Measurements from ENCODE around the gene CALB2. TPM values are rescaled to one million over a fixed set of nuclear protein-coding genes. Genes with fewer than 3 reads are reported as not detected.

The CALB2 gene
- polyA plus RNA-seq, 4 donors, result 0.67 to 1.4 (median 0.78) TPM

DNA sequence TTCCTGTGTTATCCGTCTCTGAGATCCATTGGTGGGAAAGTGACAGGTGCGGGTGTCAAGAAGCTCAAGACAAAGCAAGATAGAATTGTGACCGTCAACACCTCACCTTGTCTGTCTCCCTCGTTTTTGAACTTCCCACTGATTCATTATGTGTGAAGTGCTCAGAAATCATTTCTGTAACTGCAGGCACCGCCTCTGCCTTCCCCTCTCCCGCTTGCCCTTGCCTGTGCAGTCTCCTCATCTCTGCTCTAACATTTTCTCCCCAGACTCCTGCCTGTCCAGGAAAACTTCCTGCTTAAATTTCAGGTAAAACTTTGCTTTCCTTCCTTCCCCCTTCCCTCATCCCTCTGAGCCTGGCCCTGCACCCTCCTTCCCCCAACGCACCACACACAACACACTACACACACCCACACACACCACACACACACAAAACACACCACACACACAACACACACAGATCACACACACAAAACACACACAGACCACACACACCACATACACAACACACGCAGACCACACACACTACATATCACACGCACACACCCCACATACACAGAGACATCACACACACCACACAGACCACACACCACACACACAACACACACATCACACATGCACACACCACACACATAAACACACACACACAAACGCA, 25.7 kb downstream of the CALB2 start:
- no peak for DNase-seq (ENCODE audit: low read depth in 4 of 4, low spot score in 3 of 4)

DNA sequence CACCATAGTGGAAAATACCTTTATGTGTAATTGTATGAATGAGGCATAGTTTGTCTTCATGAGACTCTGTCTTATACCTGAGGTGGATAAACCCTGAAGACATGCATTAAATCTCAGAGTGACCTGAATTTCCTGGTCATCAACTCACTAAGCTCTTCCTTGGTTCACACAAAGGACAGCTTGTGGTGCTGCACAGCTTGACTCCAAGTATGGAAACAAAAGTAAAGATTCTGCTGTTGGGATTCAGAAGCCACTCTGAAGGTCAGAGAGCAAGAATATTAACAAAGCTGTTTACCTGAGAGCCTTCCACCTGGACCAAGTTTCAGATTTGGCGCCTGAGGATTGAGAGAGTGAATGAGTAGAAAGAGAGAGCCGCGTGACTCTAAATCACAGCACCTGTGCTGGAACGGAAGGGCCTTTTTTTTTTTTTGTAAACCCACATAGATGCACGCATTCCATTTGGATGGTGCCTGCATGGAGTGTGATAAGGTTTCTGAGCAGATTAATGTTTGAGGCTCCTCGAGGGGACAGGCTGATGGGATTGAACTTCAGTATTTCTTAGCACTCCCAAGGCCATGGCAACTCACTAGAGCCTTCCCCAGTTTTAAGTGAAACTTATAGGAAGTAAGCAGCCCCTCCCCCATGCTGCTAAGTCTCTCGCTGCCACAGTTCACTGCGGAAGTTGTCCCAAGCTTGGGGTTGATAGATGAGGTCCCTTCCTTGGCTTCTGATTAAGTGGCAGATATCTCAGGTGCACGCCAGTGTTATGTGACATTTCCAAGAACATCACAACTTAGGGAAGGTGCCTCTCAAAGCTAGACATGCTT, 28.7 kb downstream of the CALB2 start:
- no peak for DNase-seq (ENCODE audit: low read depth in 4 of 4, low spot score in 3 of 4)

DNA sequence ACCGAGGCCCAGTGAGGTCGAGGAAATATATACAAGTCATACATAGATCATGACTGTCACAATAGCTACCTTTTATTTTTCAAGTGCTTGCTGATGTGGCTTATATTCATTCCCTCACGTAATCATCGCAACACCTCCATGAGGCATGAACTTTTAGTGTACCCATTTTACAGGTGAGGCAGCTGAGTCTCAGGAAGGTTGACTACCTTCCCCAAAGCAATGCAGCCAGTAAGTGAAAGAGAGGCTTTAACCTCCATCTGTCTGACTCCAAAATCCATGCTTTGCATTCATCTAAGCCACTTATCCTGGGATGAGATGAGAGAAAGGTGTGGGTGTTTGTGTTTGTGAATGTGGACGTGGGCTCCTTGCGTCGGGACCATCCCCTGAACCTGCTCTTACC, 30.8 kb downstream of the CALB2 start:
- no peak for DNase-seq (ENCODE audit: low read depth in 4 of 4, low spot score in 3 of 4)

DNA sequence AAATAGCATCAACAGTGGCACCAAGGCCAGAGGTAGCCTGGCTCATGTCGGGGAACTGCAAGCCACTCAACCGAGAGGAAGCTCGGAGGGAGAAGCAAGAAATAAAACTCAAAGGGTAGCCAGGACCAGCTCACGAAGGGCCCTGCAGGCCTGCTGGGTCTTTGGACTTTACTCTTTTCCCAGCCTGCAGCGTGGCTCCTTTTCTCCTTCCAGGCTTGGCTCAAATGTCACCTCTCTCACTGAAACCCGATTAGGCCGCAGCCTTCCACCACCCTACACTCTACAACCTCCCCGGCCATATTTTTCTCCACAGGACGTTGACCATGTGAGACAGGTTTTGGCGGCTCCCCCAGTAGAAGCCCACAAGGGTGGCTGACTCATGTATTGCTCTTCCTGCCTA, 38.1 kb downstream of the CALB2 start:
- no peak for DNase-seq (ENCODE audit: low read depth in 4 of 4, low spot score in 3 of 4)

DNA sequence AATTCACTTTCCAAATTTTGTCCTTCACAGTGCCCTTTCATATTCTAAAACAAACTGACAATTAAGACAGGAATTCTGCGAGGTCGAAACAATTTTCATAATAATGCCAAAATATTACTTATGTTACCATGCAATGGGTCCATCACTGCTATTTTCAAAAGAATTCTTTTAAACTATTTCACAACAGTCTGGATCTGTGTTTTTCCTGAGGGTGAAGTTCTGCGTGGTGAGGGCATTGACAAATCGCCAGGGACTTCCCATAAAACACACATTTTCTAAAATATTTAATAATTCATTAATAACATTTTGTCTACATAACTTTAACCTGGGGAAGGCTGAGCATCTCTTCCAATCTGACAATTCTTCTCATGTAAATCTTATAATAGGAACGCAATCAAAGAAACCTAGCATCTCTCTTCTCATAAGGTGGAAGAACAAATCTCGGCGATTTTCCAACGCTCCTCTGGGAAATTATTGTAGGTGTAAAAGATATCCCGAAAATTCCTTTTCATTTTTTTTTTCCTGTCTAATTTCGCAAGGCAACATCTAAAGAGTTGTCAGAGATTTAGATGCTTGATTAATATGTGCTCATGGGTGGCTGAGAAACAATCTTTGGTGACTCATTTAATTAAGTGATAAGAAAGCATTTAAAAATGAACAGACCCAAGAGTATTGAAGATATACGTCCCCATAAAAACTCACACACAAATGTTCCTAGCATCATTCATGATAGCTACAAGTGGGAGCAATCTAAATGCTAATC, 41.5 kb downstream of the CALB2 start:
- DNase-seq (ENCODE audit: low read depth in 4 of 4, low spot score in 3 of 4), result no peak

DNA sequence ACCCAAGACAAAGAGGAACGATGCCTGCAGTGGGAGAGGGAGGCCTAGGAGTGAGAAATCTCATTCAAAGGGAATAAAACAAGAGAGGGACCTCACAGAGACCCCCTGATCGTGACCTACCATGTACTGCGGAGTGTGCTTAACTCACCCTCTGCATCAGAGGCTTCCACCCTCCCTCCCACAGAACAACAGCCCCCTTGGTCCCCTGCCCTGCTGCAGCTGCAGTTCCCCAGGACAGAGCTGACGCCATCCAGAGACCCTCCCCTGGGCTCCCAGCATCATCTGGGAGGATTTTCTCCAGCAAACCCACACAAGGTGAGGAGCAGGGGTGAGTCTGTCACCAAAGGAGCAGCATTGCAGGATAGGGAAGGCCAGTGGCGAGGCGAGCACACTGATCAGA, 43.5 kb downstream of the CALB2 start:
- no peak for DNase-seq (ENCODE audit: low read depth in 4 of 4, low spot score in 3 of 4)

DNA sequence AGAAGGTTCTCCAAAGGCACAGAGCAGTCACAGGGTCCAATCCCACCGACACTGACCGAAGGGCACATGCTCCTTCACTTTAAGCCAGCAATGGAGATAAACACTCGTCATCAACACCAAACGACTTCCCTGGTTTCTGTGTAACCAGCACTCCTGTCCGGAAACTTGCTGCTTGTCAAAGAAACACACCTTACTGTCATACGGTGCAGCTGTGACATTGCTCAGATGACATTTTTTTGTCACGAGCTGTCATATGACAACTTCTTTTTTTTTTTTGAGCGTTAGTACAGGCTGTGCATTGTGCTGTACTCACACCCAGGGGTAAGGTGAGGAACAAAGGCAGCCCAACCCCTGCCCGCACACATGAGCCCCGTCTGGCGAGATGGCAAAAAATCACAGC, 44.2 kb downstream of the CALB2 start:
- DNase-seq (ENCODE audit: low read depth in 4 of 4, low spot score in 3 of 4), result no peak

DNA sequence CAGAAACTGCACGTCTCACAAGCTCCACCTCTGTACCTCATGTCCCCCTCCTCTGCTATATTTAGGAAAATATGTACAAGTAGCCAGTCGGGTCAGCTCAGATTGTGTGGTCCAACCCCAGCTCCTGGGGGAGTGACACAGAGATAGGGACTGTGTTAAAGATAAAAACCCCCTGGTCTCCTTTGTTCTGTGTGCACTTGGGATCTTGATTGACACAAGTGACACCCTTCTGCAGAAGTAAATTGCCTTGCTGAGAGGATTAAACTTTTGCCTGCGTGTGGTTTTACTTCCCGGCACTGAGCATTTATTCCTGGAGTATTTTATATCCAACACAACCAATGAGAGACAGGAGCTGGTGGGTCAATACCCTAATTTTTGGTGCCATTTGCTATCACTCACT, 45.8 kb downstream of the CALB2 start:
- DNase-seq (ENCODE audit: low read depth in 4 of 4, low spot score in 3 of 4), result no peak

DNA sequence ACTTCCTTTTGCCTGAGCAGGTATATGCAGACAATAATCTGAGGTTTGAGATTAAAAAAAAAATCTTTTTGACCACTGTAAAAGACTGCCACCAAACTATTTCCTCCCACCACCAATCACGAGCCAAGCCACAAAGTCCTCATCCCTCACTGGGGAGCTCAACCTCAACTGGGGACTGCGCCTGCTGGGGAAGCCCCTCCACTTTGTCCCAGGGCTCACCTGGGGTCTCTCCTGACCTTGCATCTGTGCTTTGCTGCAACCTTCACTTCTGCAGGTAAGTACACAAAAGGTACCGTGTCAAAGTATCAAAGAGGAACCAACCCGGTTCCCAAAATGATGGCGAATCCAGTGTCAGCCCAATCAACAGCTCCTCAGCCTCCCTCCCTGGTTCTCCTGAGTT, 47.8 kb downstream of the CALB2 start:
- DNase-seq (ENCODE audit: low read depth in 4 of 4, low spot score in 3 of 4), result no peak

DNA sequence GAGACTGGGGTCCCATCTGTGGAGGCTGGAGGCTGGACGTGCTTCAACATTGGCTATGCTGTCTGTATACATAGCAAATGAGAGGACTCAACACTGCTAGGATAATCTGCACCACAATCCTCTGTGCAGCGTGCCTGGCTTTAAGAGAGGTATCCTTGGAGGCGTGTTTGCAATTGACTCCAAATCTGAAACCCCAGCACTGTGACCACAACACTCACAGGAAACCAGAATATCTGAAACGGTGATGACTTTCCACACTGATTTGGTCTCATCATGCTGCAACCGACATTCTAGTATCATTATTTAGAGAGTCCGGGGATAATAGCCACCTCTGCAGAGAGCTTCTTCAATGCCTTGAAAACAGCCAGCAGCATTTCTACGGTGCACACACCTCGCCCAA, 48.2 kb downstream of the CALB2 start:
- DNase-seq (ENCODE audit: low read depth in 4 of 4, low spot score in 3 of 4), result no peak

DNA sequence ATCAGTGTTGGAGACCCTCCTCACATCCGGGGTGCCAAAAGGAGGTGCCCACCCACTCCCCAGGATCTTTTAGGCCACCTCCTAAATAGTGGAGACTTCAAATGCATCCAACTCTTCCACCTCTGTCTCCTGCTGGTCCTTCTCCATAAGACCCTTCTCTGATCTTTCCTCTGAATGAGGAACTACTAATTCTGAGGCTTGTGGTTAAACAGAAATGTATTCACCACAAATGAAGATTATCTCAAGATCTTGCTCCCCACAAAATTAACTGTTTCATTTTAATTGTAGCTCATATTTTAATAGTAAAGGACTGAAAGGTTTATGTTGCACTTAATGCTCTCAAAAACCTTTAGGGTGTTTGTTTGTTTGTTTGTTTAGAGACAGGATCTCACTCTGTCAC, 49.2 kb downstream of the CALB2 start:
- DNase-seq (ENCODE audit: low read depth in 4 of 4, low spot score in 3 of 4), result no peak

DNA sequence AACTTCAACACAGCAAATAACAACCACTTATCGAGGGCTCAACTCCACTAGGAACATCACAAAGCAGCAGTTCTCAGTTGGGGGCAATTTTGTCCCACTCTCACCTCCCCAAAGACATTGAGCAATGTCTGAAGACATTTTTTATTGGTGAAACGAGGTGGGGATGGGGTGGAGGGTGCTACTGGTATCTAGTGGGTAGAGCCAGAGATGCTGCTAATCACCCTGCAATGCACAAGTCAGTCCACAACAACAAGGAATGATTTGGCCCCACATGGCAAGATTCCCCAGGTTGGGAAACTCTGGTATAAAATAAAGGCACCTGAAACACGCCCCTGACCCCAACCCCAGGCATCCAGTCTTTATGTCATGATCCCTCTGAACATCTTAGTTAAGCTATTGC, 50.0 kb downstream of the CALB2 start:
- DNase-seq (ENCODE audit: low read depth in 4 of 4, low spot score in 3 of 4), result no peak

DNA sequence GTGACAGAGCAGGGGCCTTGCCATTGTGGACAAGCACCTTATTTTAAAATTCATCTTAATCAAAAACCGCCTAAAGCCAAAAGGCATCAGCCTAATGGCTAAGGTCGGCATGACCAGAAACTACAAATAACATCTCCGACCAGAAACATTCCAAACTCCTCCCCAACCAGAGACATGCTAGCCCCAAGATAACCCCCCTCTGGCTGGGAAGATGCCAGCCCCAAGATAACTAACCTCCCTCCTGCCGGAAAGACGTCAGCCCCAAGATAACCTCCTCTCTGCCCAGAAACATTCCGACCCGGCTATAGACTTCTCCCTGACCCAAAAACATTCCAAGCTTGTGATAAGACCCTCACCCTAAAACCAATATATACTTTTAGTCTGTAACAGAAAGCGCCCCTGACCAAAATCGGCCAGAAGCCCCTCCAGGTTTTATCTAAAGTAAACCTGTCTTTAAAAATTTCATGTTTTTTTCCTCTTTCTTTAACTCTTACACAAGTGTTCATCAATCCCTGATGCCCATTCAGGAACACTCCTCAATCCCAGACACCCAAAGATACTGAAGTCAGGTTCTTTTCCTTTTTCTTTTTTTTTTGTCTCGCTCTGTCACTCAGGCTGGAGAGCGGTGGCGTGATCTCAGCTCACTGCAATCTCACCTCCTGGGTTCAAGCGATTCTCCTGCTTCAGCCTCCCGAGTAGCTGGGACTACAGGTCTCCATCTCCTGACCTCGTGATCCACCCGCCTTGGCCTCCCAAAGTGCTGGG, 50.7 kb downstream of the CALB2 start:
- DNase-seq (ENCODE audit: low read depth in 4 of 4, low spot score in 3 of 4), result no peak

DNA sequence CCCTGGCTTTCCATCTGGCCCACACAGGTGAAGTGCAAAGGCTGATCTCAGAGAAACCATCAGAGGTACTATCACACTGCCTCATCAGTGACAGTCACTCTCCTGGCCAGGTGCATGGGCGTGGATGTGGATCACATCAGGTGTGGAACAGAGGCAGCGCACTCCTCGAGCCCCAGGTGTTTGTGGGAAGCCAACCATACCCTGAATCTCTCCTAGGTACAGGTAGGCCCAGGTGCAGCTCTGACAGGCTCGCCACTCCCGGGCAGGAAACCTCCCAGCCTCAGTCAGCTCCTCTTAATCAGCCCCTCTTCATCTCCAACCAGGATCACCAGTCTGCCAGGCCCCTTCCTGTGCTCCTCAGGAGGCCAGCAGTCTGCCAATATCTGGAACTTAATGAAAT, 51.6 kb downstream of the CALB2 start:
- DNase-seq (ENCODE audit: low read depth in 4 of 4, low spot score in 3 of 4), result no peak

DNA sequence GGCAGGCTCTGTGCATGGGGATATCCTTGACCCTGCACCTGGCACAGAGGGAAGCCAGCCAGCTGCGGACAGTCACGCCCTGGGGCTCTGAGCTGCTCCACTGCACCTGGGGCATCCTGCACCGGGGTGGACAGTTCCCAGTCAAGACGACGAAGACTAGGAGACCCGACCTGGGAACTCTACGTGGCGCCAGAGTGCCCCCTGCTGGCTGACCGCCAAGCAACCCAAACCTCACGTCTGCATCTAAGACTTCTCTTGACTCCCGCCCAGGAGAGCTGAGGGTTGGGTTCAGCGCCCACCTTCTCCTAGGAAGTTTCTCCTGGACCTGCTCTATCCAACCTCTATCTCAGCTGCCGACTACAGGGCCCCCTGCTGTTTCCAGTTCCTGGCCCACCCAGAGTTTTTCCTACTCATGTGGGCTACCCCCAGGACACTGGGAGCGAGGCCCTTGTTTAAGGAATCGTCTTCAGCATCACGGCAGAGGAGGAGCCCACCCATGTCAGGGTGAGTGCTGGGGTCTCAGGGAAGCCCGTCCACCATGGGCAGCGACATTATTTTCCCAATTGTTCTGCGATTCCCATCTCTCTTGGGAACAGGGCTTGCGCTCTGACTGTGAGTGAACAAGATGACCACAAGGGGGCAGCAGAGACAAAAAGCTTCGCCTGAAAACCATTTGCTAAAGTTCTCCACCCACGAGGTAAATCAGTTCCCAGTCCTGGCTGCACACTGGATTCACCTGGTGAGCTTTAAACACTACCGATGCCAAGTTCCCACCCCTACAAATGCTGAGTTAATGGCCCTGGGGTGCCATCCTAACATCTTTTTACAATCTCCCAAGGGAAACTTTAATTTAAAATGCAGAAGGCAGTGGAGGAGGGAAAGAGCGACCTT, 54.0 kb downstream of the CALB2 start:
- DNase-seq (ENCODE audit: low read depth in 4 of 4, low spot score in 3 of 4), result peak; percentile 64 to 71 (median 64)

DNA sequence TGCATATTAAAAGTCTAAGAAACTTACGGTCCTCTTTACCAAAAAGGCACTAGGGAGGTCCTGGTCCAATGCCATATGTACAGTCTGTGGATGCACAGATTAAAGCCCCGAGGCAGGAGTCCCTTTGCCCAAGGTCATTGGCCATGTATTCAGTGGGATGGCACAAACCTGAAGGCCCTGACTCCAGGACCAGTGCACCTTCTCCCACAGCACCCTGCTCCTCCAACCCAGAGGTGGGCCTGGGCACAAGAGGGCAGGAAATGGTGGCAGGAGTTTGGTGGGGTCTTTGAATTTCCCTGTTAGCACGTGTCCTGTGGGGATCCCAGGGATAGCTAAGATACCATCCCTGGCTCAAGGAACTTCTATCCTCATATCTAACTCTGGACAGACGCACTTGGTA, 54.8 kb downstream of the CALB2 start:
- no peak for DNase-seq (ENCODE audit: low read depth in 4 of 4, low spot score in 3 of 4)

DNA sequence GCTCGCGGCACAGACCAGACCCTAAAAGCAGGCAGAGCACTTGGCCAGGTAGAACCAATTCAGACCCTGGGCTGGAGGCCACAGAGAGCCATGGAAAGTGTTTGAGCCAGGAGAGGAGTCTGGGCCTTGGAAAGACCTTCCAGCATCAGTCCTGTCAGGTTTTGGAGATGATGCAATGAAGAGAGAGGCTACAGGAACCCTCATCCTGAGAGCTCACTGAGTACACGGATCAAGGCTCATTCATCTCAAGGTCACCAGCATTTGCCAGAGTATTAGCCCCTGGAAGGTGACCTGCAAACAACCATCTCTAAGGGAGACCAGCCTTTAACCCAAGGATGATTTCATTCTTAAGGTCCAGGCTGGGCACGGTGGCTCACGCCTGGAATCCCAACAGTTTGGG, 55.5 kb downstream of the CALB2 start:
- DNase-seq (ENCODE audit: low read depth in 4 of 4, low spot score in 3 of 4), result no peak

DNA sequence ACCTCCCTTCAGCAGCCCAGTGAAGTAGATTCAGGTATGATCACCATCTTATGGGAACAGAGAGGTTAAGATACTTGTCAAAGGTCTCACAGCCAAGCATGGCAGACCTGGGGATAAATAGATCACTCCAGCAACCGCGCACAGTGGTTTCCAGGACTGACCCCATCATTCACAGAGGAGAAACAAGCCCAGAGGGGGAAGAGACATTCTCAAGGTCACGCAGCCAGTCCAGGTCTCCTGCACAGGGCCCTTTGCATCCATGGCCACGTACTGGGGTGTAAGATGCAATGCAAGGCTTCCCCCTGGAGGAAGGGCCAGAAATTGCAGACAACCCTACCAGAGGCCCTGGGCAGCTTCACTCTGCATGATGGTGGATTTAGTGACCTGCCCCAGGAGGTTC, 63.4 kb downstream of the CALB2 start:
- no peak for DNase-seq (ENCODE audit: low read depth in 4 of 4, low spot score in 3 of 4)

DNA sequence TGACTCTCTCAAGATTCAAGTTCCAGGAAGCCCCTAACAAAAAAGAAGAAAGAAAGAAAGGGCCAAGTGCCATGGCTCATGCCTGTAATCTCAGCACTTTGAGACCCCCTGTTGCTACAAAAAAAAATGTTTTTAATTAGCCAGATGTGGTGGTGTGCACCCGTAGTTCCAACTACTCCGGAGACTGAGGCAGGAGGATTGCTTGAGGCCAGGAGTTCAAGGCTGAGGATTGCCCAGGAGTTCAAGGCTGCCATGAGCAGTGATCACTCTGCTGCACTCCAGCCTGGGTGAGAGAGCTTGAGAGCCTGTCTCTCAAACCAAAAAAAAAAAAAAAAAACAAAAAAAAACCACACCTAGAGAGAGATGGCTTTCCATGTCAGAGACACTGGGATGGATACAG, 64.5 kb downstream of the CALB2 start:
- no peak for DNase-seq (ENCODE audit: low read depth in 4 of 4, low spot score in 3 of 4)

DNA sequence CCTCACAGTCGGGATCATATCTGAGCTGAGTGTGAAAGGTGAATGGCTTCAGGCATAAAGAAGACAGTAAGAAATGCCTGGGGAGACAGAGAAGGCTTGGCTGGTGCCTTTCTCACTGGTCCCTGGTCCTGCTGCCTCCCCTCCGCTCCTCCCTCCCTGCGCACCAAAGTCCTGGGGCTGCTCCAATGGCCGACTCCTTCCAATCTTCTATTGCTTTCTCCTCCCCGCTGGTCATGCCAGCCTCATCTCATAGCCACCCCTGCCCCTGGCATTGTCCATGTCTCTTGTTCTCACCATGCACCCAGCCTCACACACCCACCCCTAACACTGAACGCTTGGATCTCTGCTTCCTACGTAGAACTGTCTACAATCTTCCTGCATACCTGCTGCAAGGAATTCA, 65.3 kb downstream of the CALB2 start:
- no peak for DNase-seq (ENCODE audit: low read depth in 4 of 4, low spot score in 3 of 4)

Measured in right renal pelvis (tissue), 4 donors.